Uterus (tissue), 2 donors: ENCODE data around the gene HIRIP3.

Experiments used
- CTCF ChIP-seq, 4 experiments: fragments of 200-600 bp in 2 of 4; fragments of 450-650 bp in 2 of 4; sonication (generic) in 2 of 4; IDR thresholded peaks; one replicate each; pipeline ENCODE4 v1.5.1; 2016 to 2019; ENCODE audit warnings: antibody characterized with exemption in 4 of 4, mild to moderate bottlenecking in 2 of 4, moderate library complexity in 1 of 4
- POLR2A ChIP-seq, 2 donors: fragments of 450-650 bp; IDR thresholded peaks; one replicate each; pipeline ENCODE4 v1.6.1; 2016; ENCODE audit warnings: antibody characterized with exemption in 2 of 2, mild to moderate bottlenecking in 1 of 2, moderate library complexity in 1 of 2

- TF ChIP-seq CTCF (IDR thresholded peaks at IDR 0.05) (no peak), POLR2A (IDR thresholded peaks at IDR 0.05) (no peak)
These were observed 35.5 kb upstream of the HIRIP3 start, which contains the start of gene TLCD3B for GRCh38 chr16:30030841-30031413.
